Endothelial cell of umbilical vein (primary cell): ENCODE data around the gene COASY. TPM values are rescaled to one million over a fixed set of nuclear protein-coding genes. Genes with fewer than 3 reads are reported as not detected.

Source experiments
- BruUV-seq: library from RNA; stranded (reverse); fragments of 400-500 nt; replicated peaks from 2 replicates; lab custom pipeline; 2021; lab: Mats Ljungman, UMichigan
- CTCF ChIA-PET: fragments of 300-600, 350-600 bp; sonication (Branson Sonifier 250); formaldehyde crosslinking; loops from one replicate; lab custom pipeline; 2021; ENCODE audit warnings: antibody characterized with exemption, inconsistent platforms; lab: Charles Lee
- POLR2A ChIA-PET: fragments of 300-600, 350-600 bp; sonication (Branson Sonifier 250); formaldehyde crosslinking; loops from one replicate; lab custom pipeline; 2021; ENCODE audit warnings: antibody characterized with exemption, inconsistent platforms; lab: Charles Lee
- DNase-seq: peaks from one replicate; pipeline ENCODE4 v3.0.0-alpha.2; 2011; ENCODE audit warnings: low read depth, low spot score
- FAIRE-seq: peaks from 2 replicates; lab custom pipeline; 2011; peaks lifted over from hg19 to GRCh38; lab: Jason Lieb, UNC
- H2AFZ ChIP-seq: 2 replicates; pipeline ENCODE4 v1.6.0; 2012; ENCODE audit warnings: low read depth, low read length, control low read depth, inconsistent platforms
- H3K27ac ChIP-seq: 2 replicates; pipeline ENCODE4 v1.5.1; 2011; ENCODE audit warnings: low read depth, mild to moderate bottlenecking, control low read depth, low read length, moderate library complexity; ENCODE audit not compliant: insufficient read depth
- H3K27me3 ChIP-seq, 2 experiments: 2 replicates each; pipeline versions ENCODE4 v1.6.0 to v1.6.1; 2011; ENCODE audit warnings: low read length in 2 of 2, mixed read lengths in 1 of 2; ENCODE audit not compliant: control insufficient read depth in 2 of 2, insufficient read depth in 2 of 2
- H3K36me3 ChIP-seq, 2 experiments: 2 replicates in 1 of 2; 3 replicates in 1 of 2; pipeline ENCODE4 v1.5.1; 2011; ENCODE audit warnings: low read length in 2 of 2, mild to moderate bottlenecking in 1 of 2, moderate library complexity in 1 of 2; ENCODE audit not compliant: control insufficient read depth in 2 of 2, insufficient read depth in 2 of 2; ENCODE audit errors: extremely low read depth in 1 of 2
- H3K4me1 ChIP-seq: 3 replicates; pipeline ENCODE4 v1.5.1; 2011; ENCODE audit warnings: mild to moderate bottlenecking, low read length; ENCODE audit not compliant: control insufficient read depth, insufficient read depth; ENCODE audit errors: extremely low read depth
- H3K4me2 ChIP-seq: 2 replicates; pipeline ENCODE4 v1.6.1; 2011; ENCODE audit warnings: low read length, control low read depth, mixed read lengths; ENCODE audit not compliant: insufficient read depth
- H3K4me3 ChIP-seq, 3 experiments: fragments of 200-600 bp in 1 of 3; sonication (generic), shearing (Covaris generic) in 1 of 3; replicated peaks in 1 of 3; 2 replicates each; pipeline ENCODE4 v1.5.1; 2011 to 2016; ENCODE audit warnings: control low read depth in 3 of 3, low read length in 3 of 3, mild to moderate bottlenecking in 2 of 3, inconsistent platforms in 1 of 3, low read depth in 1 of 3, moderate library complexity in 1 of 3; ENCODE audit not compliant: insufficient read depth in 1 of 3
- H3K79me2 ChIP-seq: 2 replicates; pipeline ENCODE4 v1.6.0; 2012; ENCODE audit warnings: low read length, inconsistent platforms; ENCODE audit not compliant: control insufficient read depth, insufficient read depth
- H3K9ac ChIP-seq: replicated peaks from 2 replicates; pipeline ENCODE3; 2011; ENCODE audit warnings: low read length, control low read depth; ENCODE audit not compliant: insufficient read depth; ENCODE audit errors: extremely low read depth
- H3K9me1 ChIP-seq: replicated peaks from 3 replicates; pipeline ENCODE4 v1.6.0; 2011; ENCODE audit warnings: mild to moderate bottlenecking, low read length; ENCODE audit not compliant: control insufficient read depth, insufficient read depth; ENCODE audit errors: extremely low read depth
- H3K9me3 ChIP-seq: replicated peaks from 2 replicates; pipeline ENCODE4 v1.5.1; 2012; ENCODE audit warnings: low read length, inconsistent platforms; ENCODE audit not compliant: control insufficient read depth, insufficient read depth
- H4K20me1 ChIP-seq: replicated peaks from 2 replicates; pipeline ENCODE3; 2011; ENCODE audit warnings: mild to moderate bottlenecking, low read length; ENCODE audit not compliant: control insufficient read depth, insufficient read depth; ENCODE audit errors: extremely low read depth
- CTCF ChIP-seq, 2 donors: IDR thresholded peaks; 1 replicate in 1 of 2; 2 replicates in 1 of 2; pipeline ENCODE4 v1.5.1; 2011; ENCODE audit warnings: low read length in 2 of 2, mild to moderate bottlenecking in 2 of 2, moderate library complexity in 2 of 2, control low read depth in 1 of 2, inconsistent platforms in 1 of 2, low read depth in 1 of 2; ENCODE audit not compliant: insufficient read depth in 1 of 2; ENCODE audit errors: extremely low read depth in 1 of 2
- EZH2 ChIP-seq: IDR thresholded peaks from 2 replicates; pipeline ENCODE4 v1.6.1; 2012; ENCODE audit warnings: borderline replicate concordance, low read depth, mild to moderate bottlenecking, moderate library complexity, low read length, inconsistent platforms; ENCODE audit not compliant: severe bottlenecking
- FOS ChIP-seq: IDR thresholded peaks from 2 replicates; pipeline ENCODE4 v1.6.1; 2011; ENCODE audit warnings: mild to moderate bottlenecking, low read length, moderate library complexity, borderline replicate concordance; ENCODE audit not compliant: insufficient read depth
- GATA2 ChIP-seq: IDR thresholded peaks from 2 replicates; pipeline ENCODE4 v1.7.0; 2011; ENCODE audit warnings: low read depth, mild to moderate bottlenecking, moderate library complexity, mixed read lengths, low read length; ENCODE audit not compliant: insufficient read length, insufficient read depth
- JUN ChIP-seq: IDR thresholded peaks from 2 replicates; pipeline ENCODE4 v1.6.1; 2011; ENCODE audit warnings: borderline replicate concordance, low read depth; ENCODE audit not compliant: insufficient read length, insufficient read depth
- MYC ChIP-seq: IDR thresholded peaks from one replicate; pipeline ENCODE4 v1.6.1; 2011; ENCODE audit warnings: mild to moderate bottlenecking, low read depth, low read length
- POLR2A ChIP-seq: IDR thresholded peaks from 2 replicates; pipeline ENCODE4 v1.6.1; 2012; ENCODE audit warnings: low read depth, mild to moderate bottlenecking, control low read depth, low read length
- POLR2AphosphoS5 ChIP-seq: IDR thresholded peaks from 2 replicates; pipeline ENCODE4 v1.6.1; 2012; ENCODE audit warnings: low read depth, mild to moderate bottlenecking, control low read depth, low read length, moderate library complexity; ENCODE audit not compliant: insufficient read depth
- dilution Hi-C: fragments of 300-500 bp; cut with MboI; formaldehyde crosslinking; loops from one replicate; pipeline ENCODE4 v1.15.0; 2019; ENCODE audit warnings: low sequenced_read_pairs; ENCODE audit not compliant: extremely low pct_ligation_motif_present
- intact Hi-C: fragments of 100-400 bp; cut with micrococcal nuclease; formaldehyde crosslinking; loops from one replicate; pipeline ENCODE4 v1.10.0; 2022
- polyA plus RNA-seq, 4 experiments: library from polyadenylated mRNA; depleted of rRNA in 3 of 4; stranded (reverse) in 3 of 4; unstranded in 1 of 4; fragments of >200 nt; gene quantifications; 2 replicates each; pipeline versions ENCODE4 v1.2.1 to v1.2.3, GENCODE V29; 2011 to 2012; ENCODE audit warnings: missing spikeins in 1 of 4
- total RNA-seq: library from RNA; stranded (reverse); gene quantifications from 2 replicates; pipeline ENCODE4 v1.2.3, GENCODE V29; 2021
- TF ChIP-seq, protein P1 (sequence below): IDR thresholded peaks from 2 replicates; pipeline ENCODE4 v1.6.1; 2011; ENCODE audit not compliant: insufficient read depth, insufficient read length

The COASY gene
- total and polyA plus RNA-seq, 2 donors (not counting 3 experiments of a cell fraction or from before 2014, with no cell fraction given), result 39.6 to 69.2 TPM

GRCh38 chr17:42596386-42596785 is 34.4 kb downstream of the COASY start:
- no peak overlapping the region for H3K4me2 ChIP-seq
- H3K27ac ChIP-seq, result no peak overlapping the region
- no peaks in the 10 kb centered on the region for H3K9me1 ChIP-seq
- H3K36me3 ChIP-seq, result peaks cover 3 to 6% of the 10 kb centered on the region in 2 experiments
- H3K79me2 ChIP-seq, result peaks cover 2% of the 10 kb centered on the region
- no peaks in the 10 kb centered on the region for H3K9me3 ChIP-seq
- ChIA-PET POLR2A (no interaction called here), CTCF (interaction anchor here (2.6 kb wide), 1 partner anchor 18 kb away, joined by 10 read pairs; the partner anchor contains the start of gene PSMC3IP)
- FAIRE-seq (no peak), DNase-seq (no peak)
- BruUV-seq, result no TSS peak
- no peaks in the 10 kb centered on the region for H3K4me1 ChIP-seq
- H3K27me3 ChIP-seq, result no peaks in the 10 kb centered on the region
- TF ChIP-seq POLR2AphosphoS5 (no peak), FOS (no peak), GATA2 (no peak)
- intact Hi-C loops, result no loop called here
- no peaks in the 10 kb centered on the region for H4K20me1 ChIP-seq
- no peak overlapping the region for H3K9ac ChIP-seq
- H3K4me3 ChIP-seq, result no peak overlapping the region
- dilution Hi-C loops, result no loop called here
- no peak overlapping the region for H2AFZ ChIP-seq

DNA sequence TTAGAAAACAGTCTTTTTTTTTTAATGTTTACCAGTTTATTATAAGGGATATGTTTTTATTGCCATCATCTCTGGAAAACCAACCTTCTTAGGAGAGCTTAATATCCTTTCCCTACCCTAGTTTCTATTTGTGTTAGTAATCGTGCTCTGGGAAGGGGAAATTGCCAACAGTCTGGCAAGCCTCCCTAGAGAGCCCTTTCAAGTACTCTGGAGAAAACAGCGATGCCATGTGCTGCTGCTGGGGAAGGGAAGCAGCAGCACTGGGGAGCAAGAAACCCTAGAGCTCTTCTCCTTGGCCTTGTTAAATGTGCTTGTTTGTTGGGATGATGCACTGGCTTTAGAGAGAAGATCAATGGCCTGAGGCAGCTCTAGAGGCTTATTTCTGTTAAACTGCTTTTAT is 37.0 kb downstream of the COASY start:
- CTCF ChIA-PET, result interaction anchor here (1.2 to 2.6 kb wide), 4 partner anchors 9 to 84 kb away, joined by 3 to 10 read pairs (median 4); partner anchors contain the start of genes CNTNAP1 and PSMC3IP
- no peak overlapping the region for H3K4me3 ChIP-seq
- H3K79me2 ChIP-seq, result peaks cover 17% of the 10 kb centered on the region
- intact Hi-C loops (no loop called here), dilution Hi-C loops (no loop called here)
- DNase-seq (no peak), FAIRE-seq (no peak)
- H4K20me1 ChIP-seq, result peaks cover 4% of the 10 kb centered on the region
- H3K27ac ChIP-seq, result no peak overlapping the region
- H3K4me1 ChIP-seq, result no peaks in the 10 kb centered on the region
- POLR2A ChIA-PET, result no interaction called here
- H3K27me3 ChIP-seq, result no peaks in the 10 kb centered on the region
- TF ChIP-seq MYC, result no peak
- TF ChIP-seq POLR2AphosphoS5, result no peak
- TF ChIP-seq FOS, result no peak
- no peak for TF ChIP-seq CTCF (IDR thresholded peaks at IDR 0.05; ENCODE audit: extremely low read depth in 1 of 2, insufficient read depth in 1 of 2, low read depth in 1 of 2, low read length in 2 of 2)
- TF ChIP-seq EZH2, result no peak
- no peak for TF ChIP-seq GATA2
- TF ChIP-seq, protein P1, sequence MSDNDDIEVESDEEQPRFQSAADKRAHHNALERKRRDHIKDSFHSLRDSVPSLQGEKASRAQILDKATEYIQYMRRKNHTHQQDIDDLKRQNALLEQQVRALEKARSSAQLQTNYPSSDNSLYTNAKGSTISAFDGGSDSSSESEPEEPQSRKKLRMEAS, result no peak
- TF ChIP-seq JUN, result no peak
- no peak for TF ChIP-seq POLR2A
- H2AFZ ChIP-seq, result no peak overlapping the region
- H3K9me3 ChIP-seq, result no peaks in the 10 kb centered on the region
- no TSS peak for BruUV-seq
- no peak overlapping the region for H3K9ac ChIP-seq
- H3K36me3 ChIP-seq, result no peaks in the 10 kb centered on the region
- no peak overlapping the region for H3K4me2 ChIP-seq
- H3K9me1 ChIP-seq, result peaks cover 2% of the 10 kb centered on the region
